ENCODE results near the gene CENPF.

Gene CENPF

GRCh38 chr1:214566158-214567104, 36.6 kb upstream of the CENPF start:
- DNase-seq (ENCODE audit: low spot score): no peak
- Histone ChIP-seq H3K4me3 (ENCODE audit: low read length in 2 of 2) (no peak overlapping the region), H3K4me1 (ENCODE audit: control insufficient read depth in 2 of 2, insufficient read depth in 1 of 2, low read depth in 1 of 2, low read length in 2 of 2) (no peaks in the 10 kb centered on the region), H3K79me1 (ENCODE audit: low read depth, low read length) (no peaks in the 10 kb centered on the region), H3K27ac (replicated peaks; ENCODE audit: low read length) (no peak overlapping the region), H2BK5ac (ENCODE audit: low read length) (no peak overlapping the region), H3K27me3 (ENCODE audit: control insufficient read depth in 3 of 3, insufficient read depth in 3 of 3, low read depth in 1 of 3, low read length in 3 of 3) (no peaks in the 10 kb centered on the region), H3K23ac (ENCODE audit: low read depth, low read length, poor library complexity) (no peak overlapping the region), H4K91ac (ENCODE audit: low read depth, low read length, poor library complexity) (no peak overlapping the region), H3K4ac (ENCODE audit: low read length) (no peak overlapping the region), H4K8ac (ENCODE audit: low read depth, low read length) (no peak overlapping the region), H3K4me2 (ENCODE audit: insufficient read depth, low read length, poor library complexity, severe bottlenecking) (no peak overlapping the region), H3K14ac (ENCODE audit: low read length) (no peak overlapping the region), H2BK15ac (ENCODE audit: low read length) (no peak overlapping the region), H2BK12ac (ENCODE audit: low read length) (no peak overlapping the region), H3K18ac (ENCODE audit: low read length) (no peak overlapping the region), H2BK120ac (ENCODE audit: low read depth, low read length) (no peak overlapping the region), H3K36me3 (replicated peaks in 1 of 2; ENCODE audit: control insufficient read depth in 2 of 2, insufficient read depth in 2 of 2, low read length in 2 of 2) (no peaks in the 10 kb centered on the region), H3K9ac (ENCODE audit: low read depth, low read length, poor library complexity) (no peak overlapping the region), H2AK5ac (ENCODE audit: low read depth, low read length) (no peak overlapping the region), H2AFZ (ENCODE audit: low read length) (no peak overlapping the region), H3K9me3 (replicated peaks in 1 of 2; ENCODE audit: control insufficient read depth in 2 of 2, insufficient read depth in 1 of 2, low read depth in 1 of 2, low read length in 2 of 2) (no peaks in the 10 kb centered on the region)
- WGBS, 2 donors (ENCODE audit: extremely low coverage in 2 of 2, insufficient read length in 2 of 2, insufficient replicate concordance in 1 of 2): no CpG with 5 or more reads among the region's 3 CpGs

- Histone ChIP-seq H3K4ac (ENCODE audit: low read length) (no peak overlapping the region), H3K4me1 (ENCODE audit: control insufficient read depth in 2 of 2, insufficient read depth in 1 of 2, low read depth in 1 of 2, low read length in 2 of 2) (peaks cover 0 to 2% of the 10 kb centered on the region in 2 donors), H4K91ac (ENCODE audit: low read depth, low read length, poor library complexity) (no peak overlapping the region), H3K9ac (ENCODE audit: low read depth, low read length, poor library complexity) (no peak overlapping the region), H3K9me3 (replicated peaks in 1 of 2; ENCODE audit: control insufficient read depth in 2 of 2, insufficient read depth in 1 of 2, low read depth in 1 of 2, low read length in 2 of 2) (no peaks in the 10 kb centered on the region), H2BK12ac (ENCODE audit: low read length) (no peak overlapping the region), H4K8ac (ENCODE audit: low read depth, low read length) (no peak overlapping the region), H2AK5ac (ENCODE audit: low read depth, low read length) (no peak overlapping the region), H2BK120ac (ENCODE audit: low read depth, low read length) (no peak overlapping the region), H3K36me3 (replicated peaks in 1 of 2; ENCODE audit: control insufficient read depth in 2 of 2, insufficient read depth in 2 of 2, low read length in 2 of 2) (no peaks in the 10 kb centered on the region), H3K18ac (ENCODE audit: low read length) (no peak overlapping the region), H3K27ac (replicated peaks; ENCODE audit: low read length) (no peak overlapping the region), H3K4me3 (ENCODE audit: low read length in 2 of 2) (no peak overlapping the region), H3K23ac (ENCODE audit: low read depth, low read length, poor library complexity) (no peak overlapping the region), H3K14ac (ENCODE audit: low read length) (no peak overlapping the region), H2BK5ac (ENCODE audit: low read length) (no peak overlapping the region), H3K79me1 (ENCODE audit: low read depth, low read length) (no peaks in the 10 kb centered on the region), H3K4me2 (ENCODE audit: insufficient read depth, low read length, poor library complexity, severe bottlenecking) (no peak overlapping the region), H2AFZ (ENCODE audit: low read length) (no peak overlapping the region), H2BK15ac (ENCODE audit: low read length) (no peak overlapping the region), H3K27me3 (ENCODE audit: control insufficient read depth in 3 of 3, insufficient read depth in 3 of 3, low read depth in 1 of 3, low read length in 3 of 3) (no peaks in the 10 kb centered on the region)
- no peak for DNase-seq (ENCODE audit: low spot score)
- WGBS, 2 donors (ENCODE audit: extremely low coverage in 2 of 2, insufficient read length in 2 of 2, insufficient replicate concordance in 1 of 2): no CpG with 5 or more reads among the region's 2 CpGs
Measured at GRCh38 chr1:214567481-214567980, 35.5 kb upstream of the CENPF start.

- Histone ChIP-seq H3K18ac (ENCODE audit: low read length) (no peak overlapping the region), H3K14ac (ENCODE audit: low read length) (no peak overlapping the region), H3K4me2 (ENCODE audit: insufficient read depth, low read length, poor library complexity, severe bottlenecking) (no peak overlapping the region), H3K4me3 (ENCODE audit: low read length in 2 of 2) (no peak overlapping the region), H2BK120ac (ENCODE audit: low read depth, low read length) (no peak overlapping the region), H2AFZ (ENCODE audit: low read length) (no peak overlapping the region), H3K9me3 (replicated peaks in 1 of 2; ENCODE audit: control insufficient read depth in 2 of 2, insufficient read depth in 1 of 2, low read depth in 1 of 2, low read length in 2 of 2) (no peaks in the 10 kb centered on the region), H3K9ac (ENCODE audit: low read depth, low read length, poor library complexity) (no peak overlapping the region), H2AK5ac (ENCODE audit: low read depth, low read length) (no peak overlapping the region), H2BK5ac (ENCODE audit: low read length) (no peak overlapping the region), H3K23ac (ENCODE audit: low read depth, low read length, poor library complexity) (no peak overlapping the region), H3K36me3 (replicated peaks in 1 of 2; ENCODE audit: control insufficient read depth in 2 of 2, insufficient read depth in 2 of 2, low read length in 2 of 2) (no peaks in the 10 kb centered on the region), H3K4me1 (ENCODE audit: control insufficient read depth in 2 of 2, insufficient read depth in 1 of 2, low read depth in 1 of 2, low read length in 2 of 2) (peaks cover 0 to 2% of the 10 kb centered on the region in 2 donors), H4K91ac (ENCODE audit: low read depth, low read length, poor library complexity) (no peak overlapping the region), H3K79me1 (ENCODE audit: low read depth, low read length) (no peaks in the 10 kb centered on the region), H2BK15ac (ENCODE audit: low read length) (no peak overlapping the region), H3K27me3 (ENCODE audit: control insufficient read depth in 3 of 3, insufficient read depth in 3 of 3, low read depth in 1 of 3, low read length in 3 of 3) (no peaks in the 10 kb centered on the region), H2BK12ac (ENCODE audit: low read length) (no peak overlapping the region), H3K27ac (replicated peaks; ENCODE audit: low read length) (no peak overlapping the region), H4K8ac (ENCODE audit: low read depth, low read length) (no peak overlapping the region), H3K4ac (ENCODE audit: low read length) (no peak overlapping the region)
- DNase-seq (ENCODE audit: low spot score): no peak
- no CpG with 5 or more reads among the region's 4 CpGs for WGBS, 2 donors (ENCODE audit: extremely low coverage in 2 of 2, insufficient read length in 2 of 2, insufficient replicate concordance in 1 of 2)
Measured at GRCh38 chr1:214568328-214568727, 34.7 kb upstream of the CENPF start.

GRCh38 chr1:214569357-214570004, 33.5 kb upstream of the CENPF start:
- Histone ChIP-seq H3K4me2 (ENCODE audit: insufficient read depth, low read length, poor library complexity, severe bottlenecking) (no peak overlapping the region), H2AK5ac (ENCODE audit: low read depth, low read length) (no peak overlapping the region), H2BK12ac (ENCODE audit: low read length) (no peak overlapping the region), H3K27me3 (ENCODE audit: control insufficient read depth in 3 of 3, insufficient read depth in 3 of 3, low read depth in 1 of 3, low read length in 3 of 3) (no peaks in the 10 kb centered on the region), H4K91ac (ENCODE audit: low read depth, low read length, poor library complexity) (no peak overlapping the region), H3K14ac (ENCODE audit: low read length) (no peak overlapping the region), H3K4ac (ENCODE audit: low read length) (no peak overlapping the region), H2BK120ac (ENCODE audit: low read depth, low read length) (no peak overlapping the region), H2BK15ac (ENCODE audit: low read length) (no peak overlapping the region), H3K27ac (replicated peaks; ENCODE audit: low read length) (no peak overlapping the region), H2AFZ (ENCODE audit: low read length) (no peak overlapping the region), H3K9me3 (replicated peaks in 1 of 2; ENCODE audit: control insufficient read depth in 2 of 2, insufficient read depth in 1 of 2, low read depth in 1 of 2, low read length in 2 of 2) (no peaks in the 10 kb centered on the region), H3K4me1 (ENCODE audit: control insufficient read depth in 2 of 2, insufficient read depth in 1 of 2, low read depth in 1 of 2, low read length in 2 of 2) (peaks cover 0 to 2% of the 10 kb centered on the region in 2 donors), H3K79me1 (ENCODE audit: low read depth, low read length) (no peaks in the 10 kb centered on the region), H3K4me3 (ENCODE audit: low read length in 2 of 2) (no peak overlapping the region), H3K18ac (ENCODE audit: low read length) (no peak overlapping the region), H3K9ac (ENCODE audit: low read depth, low read length, poor library complexity) (no peak overlapping the region), H4K8ac (ENCODE audit: low read depth, low read length) (no peak overlapping the region), H3K36me3 (replicated peaks in 1 of 2; ENCODE audit: control insufficient read depth in 2 of 2, insufficient read depth in 2 of 2, low read length in 2 of 2) (no peaks in the 10 kb centered on the region), H3K23ac (ENCODE audit: low read depth, low read length, poor library complexity) (no peak overlapping the region), H2BK5ac (ENCODE audit: low read length) (no peak overlapping the region)
- WGBS, 2 donors (ENCODE audit: extremely low coverage in 2 of 2, insufficient read length in 2 of 2, insufficient replicate concordance in 1 of 2): no CpG with 5 or more reads among the region's 2 CpGs
- no peak for DNase-seq (ENCODE audit: low spot score)

Data from neuronal stem cell (in vitro differentiated cells).